Activated T-helper 9 cell treated with anti-CD3 and anti-CD28 coated beads, Interleukin-2, amount 50 U/mL, for 16 hours (primary cell): Measurements from ENCODE around the gene EXOC3L1.

Source experiments
- DNase-seq: peaks from one replicate; pipeline ENCODE4 v3.0.0-alpha.2; 2020; ENCODE audit warnings: low read depth

Gene EXOC3L1

GRCh38 chr16:67216612-67217490 is 26.9 kb upstream of the EXOC3L1 start:
- DNase-seq: no peak

DNA sequence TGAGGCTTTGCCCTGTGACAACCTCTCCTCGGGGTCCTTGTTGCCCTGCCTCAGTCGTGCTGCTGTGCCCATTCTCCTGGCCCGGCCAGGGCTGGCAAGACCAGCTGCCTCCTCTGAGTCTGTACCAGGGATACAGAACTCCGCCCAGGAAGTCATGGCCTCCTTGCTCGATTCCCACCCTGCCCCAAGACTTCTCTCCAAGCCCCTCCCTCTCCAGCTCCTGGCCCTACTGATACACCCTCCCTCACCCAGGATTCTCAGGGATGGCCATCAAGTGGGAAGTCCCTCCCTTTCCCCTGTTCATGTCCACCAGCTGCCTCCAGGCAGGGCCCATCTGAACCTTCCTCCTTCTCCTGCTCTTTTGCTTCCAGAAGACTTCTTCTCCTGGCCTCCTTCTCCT is 25.8 kb upstream of the EXOC3L1 start:
- DNase-seq: no peak

GRCh38 chr16:67213197-67214019 is 23.5 kb upstream of the EXOC3L1 start:
- no peak for DNase-seq

GRCh38 chr16:67212766-67213165 is 22.8 kb upstream of the EXOC3L1 start:
- no peak for DNase-seq

DNA sequence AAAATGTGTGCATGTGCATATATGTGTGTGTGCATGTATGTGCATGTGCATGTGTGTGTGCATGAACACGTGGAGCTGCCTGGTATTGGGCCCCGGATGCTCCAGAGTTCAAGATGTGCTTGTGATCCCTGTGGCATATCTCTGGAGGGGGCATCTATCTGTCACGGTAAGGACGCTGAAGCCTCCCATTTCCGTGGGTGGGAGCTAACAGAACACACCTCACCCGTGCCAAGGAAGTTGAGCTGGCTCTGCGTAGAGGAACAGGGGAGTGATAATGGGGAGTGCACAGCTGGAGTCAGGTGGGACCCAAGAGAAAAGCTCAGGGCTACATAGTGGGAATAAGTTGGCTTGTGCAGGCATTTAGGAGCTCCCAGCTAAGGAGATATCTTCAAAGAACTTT is 21.7 kb upstream of the EXOC3L1 start:
- no peak for DNase-seq

DNA sequence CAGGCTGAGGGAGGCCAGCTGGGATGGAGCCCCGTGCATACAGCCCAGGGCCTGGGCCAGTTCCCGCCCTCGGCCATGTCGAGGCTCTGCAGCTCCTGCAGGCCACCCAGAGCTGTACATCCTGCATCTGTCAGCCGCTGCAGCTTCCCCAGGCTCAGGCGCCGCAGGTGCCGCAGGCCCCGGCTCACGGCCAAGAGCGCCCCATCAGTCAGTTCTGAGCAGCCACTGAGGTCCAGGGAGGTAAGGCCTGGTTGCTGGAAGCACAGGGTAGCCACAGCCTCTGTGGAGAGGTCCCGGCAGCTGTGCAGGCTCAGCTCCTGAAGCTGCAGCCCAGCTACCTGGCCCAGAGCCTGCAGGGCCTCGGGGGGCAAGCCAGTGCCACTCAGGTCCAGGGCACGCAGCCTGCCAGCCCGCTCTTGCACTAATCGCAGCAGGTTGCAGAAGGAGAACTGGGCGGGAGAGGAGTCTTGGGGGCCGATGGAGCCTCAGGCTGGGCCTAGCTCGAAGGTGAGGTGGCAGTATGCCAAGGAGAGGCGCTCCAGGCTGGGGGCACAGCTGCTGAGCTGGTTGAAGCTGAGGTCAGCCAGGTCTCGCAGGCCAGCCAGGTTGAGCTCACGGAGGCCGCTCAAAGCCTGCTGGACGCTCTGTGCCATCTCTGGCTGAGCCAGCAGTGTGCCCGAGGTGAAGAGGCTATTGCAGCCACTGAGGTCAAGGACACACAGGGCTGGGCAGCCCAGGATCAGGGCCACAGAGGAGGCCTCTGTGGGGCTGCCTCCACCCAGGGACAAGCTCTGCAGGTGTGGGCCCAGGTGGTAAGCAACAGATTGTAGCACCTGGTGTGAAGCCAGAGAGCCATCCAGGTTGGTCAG is 20.4 kb upstream of the EXOC3L1 start:
- no peak for DNase-seq

- no peak for DNase-seq
Observed at GRCh38 chr16:67209565-67209964, 19.6 kb upstream of the EXOC3L1 start.

GRCh38 chr16:67208154-67208896 is 18.4 kb upstream of the EXOC3L1 start:
- no peak for DNase-seq

GRCh38 chr16:67207249-67208091 is 17.5 kb upstream of the EXOC3L1 start:
- DNase-seq: no peak

DNA sequence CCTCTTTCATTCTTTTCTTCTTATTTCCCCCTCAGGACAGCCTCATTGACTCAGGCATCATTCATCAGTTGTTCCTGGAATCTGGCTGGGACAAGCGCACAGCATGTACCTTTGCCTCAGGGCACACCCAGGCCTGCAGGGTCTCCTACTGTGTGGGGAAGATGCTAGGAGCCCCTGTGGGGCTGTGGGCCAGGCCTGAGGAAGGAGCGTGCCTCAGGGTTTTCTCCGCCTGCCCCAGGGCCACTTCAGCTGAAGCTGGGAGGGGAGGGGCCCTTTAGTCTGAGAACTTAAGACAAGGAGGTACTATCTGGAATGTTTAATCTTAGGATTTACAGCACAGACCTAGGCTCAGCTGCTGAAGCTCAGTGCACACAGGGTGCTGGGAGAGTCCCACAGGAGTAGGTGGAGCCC is 16.9 kb upstream of the EXOC3L1 start:
- no peak for DNase-seq

DNA sequence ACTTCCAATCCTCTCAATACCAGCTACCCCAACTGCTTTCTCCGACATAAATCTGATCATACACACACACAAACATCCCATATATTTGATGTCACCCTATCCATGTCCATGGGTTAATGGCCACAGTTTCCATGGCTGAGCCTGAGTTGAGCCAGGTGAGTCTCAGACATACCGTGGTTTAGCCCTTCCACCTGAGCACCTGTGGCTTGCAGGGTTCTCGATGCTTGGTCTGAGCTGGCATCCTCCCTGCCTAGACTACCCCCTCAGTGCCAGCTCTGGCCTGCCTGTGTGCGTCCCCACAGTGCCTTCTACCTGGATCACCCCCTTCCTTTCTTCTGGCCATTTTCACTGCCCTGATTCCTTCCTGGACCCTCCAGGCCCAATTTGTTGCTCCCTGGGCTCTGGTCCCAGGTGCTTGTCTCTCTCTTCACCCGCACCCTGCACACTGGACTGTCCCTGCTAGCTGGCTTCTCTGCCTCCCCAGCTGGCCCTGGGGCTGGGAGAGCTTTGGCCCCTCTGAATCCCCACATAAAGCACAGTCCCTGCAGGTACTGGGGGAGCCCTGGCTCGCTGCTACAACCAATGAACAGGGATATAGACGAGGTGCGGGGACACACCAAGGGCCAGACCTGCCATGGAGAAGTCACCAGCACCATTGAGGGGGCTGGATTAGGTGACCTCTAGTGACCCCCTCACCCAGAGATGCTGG is 16.3 kb upstream of the EXOC3L1 start:
- no peak for DNase-seq

- no peak for DNase-seq
Observed at GRCh38 chr16:67204076-67204475, 14.1 kb upstream of the EXOC3L1 start.

GRCh38 chr16:67202956-67203493 is 13.1 kb upstream of the EXOC3L1 start:
- DNase-seq: no peak

DNA sequence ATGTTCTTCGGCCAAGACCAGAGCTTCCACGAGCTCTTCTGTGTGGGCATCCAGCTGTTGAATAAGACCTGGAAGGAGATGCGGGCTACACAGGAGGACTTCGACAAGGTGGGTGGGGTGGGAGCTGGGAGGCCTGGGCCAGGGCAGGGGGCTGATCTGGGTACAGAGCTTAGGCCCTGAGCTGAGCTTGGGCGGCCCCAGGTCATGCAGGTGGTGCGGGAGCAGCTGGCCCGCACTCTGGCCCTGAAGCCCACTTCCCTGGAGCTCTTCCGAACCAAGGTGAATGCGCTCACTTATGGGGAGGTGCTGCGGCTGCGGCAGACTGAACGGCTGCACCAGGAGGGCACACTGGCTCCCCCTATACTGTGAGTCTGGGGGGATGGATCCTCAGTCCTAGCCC is 12.5 kb upstream of the EXOC3L1 start:
- DNase-seq: no peak

DNA sequence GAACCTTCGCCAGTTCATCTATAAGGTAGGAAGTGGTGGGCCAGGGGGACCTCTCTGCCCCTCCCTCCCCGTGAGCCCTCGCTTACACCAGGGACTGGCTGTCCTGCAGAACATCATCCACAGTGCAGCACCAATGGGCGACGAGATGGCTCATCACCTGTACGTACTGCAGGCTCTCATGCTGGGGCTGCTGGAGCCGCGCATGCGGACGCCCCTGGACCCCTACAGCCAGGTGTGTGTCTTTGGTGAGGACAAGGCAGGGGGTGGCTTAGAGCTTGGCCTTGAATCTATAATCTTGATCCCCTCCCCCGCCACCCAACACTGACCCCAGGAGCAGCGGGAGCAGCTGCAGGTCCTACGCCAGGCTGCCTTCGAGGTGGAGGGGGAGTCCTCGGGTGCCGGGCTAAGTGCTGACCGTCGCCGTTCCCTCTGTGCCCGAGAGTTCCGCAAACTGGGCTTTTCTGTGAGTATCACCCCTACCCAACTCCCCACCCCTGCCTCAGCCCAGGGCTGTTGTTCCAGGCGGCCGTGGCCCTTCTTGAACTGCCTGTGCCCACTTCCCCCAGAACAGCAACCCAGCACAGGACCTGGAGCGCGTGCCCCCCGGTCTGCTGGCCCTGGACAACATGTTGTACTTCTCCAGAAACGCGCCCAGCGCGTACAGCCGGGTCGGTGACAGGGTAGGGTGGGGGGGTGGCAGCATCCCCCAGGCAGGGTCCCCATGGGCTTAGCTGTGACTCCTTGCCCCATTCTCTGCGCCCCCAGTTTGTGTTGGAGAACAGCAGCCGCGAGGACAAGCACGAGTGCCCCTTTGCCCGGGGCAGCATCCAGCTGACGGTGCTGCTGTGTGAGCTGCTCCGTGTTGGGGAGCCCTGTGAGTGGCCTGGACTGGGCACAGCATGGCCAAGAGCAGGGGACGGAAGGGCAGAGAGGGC is 11.7 kb upstream of the EXOC3L1 start:
- no peak for DNase-seq

DNA sequence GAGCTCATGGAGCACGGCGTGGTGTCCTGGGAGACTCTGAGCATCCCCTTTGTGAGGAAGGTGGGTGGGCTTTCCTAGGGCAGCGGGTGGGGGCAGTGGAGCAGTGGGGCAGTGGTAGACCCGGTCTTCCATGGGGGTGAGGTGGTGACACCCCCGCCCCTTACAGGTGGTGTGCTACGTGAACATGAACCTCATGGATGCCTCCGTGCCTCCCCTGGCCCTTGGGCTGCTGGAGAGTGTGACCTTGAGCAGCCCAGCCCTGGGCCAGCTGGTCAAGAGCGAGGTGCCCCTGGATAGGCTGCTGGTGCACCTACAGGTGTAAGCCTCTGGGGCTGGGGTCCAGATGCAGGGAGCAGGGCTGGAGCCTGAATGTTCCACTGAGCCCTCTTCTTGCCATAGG is 10.6 kb upstream of the EXOC3L1 start:
- DNase-seq: no peak

DNA sequence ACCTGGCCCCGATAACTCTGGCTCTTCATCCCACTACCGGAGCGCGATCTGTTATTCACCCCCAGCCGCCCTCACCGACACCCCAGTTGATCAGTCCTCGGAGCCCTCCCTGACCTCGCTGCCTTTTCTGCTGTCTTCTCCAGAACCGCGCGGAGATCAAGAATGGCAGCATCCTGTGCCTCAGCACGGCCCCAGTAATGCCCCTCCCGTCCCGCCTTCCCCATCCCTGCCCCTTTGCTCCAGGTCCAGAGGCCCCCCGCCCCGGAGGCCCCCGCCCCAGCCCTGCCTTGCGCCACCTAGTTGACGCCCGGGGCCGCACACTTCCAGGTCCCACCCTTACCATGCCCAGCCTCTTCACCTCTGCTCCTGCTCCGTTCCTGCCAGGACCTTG is 9.9 kb upstream of the EXOC3L1 start:
- DNase-seq: no peak

DNA sequence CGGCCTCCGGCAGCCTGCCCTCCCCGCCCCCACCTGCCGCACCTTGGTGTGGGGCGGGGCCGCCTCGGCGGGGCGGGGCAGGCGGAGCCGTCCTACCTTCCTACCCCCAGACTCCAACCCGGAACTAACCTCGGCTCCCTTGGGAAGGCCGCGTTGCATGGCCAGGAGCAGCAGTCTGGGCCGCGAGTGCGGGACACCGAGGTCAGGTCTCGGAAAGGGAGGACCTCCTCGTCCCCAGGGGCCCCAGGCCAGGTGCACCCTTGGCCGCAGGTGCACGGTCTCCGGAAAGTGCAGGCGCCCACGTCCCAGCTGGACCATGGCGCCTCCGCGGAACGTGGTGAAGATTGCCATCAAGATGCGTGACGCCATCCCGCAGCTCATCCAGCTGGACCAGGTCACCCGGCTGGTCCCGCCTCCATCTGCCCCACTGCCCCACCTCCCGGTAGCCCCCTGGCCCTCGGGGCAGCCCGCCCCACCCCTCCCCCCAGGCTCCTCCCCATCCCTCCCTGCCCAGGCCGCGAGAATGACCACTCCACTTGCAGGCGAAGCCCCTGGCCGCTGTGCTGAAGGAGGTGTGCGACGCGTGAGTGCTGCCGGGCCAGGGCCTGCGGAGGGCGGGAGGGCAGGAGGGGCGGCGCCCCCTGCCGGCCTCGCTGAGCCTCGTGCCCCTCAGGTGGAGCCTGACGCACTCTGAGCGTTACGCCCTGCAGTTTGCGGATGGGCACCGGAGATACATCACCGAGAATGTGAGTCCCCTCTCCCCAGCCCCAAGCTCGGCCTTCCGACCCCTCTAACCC is 9.3 kb upstream of the EXOC3L1 start, which contains the start of gene ELMO3:
ELMO3 (plus strand) TSS at position 121 of the 797 bp plus-strand sequence; CDS start at position 317, 196 bp downstream.
- DNase-seq: no peak
